Endothelial cell of hepatic sinusoid (primary cell): ENCODE measurements around the gene GATAD2A.

Source experiments
- in situ Hi-C: cut with HindIII; loops from 2 replicates; pipeline ENCODE4 v1.10.0; 2017; ENCODE audit warnings: low sequenced_read_pairs

Gene GATAD2A

DNA sequence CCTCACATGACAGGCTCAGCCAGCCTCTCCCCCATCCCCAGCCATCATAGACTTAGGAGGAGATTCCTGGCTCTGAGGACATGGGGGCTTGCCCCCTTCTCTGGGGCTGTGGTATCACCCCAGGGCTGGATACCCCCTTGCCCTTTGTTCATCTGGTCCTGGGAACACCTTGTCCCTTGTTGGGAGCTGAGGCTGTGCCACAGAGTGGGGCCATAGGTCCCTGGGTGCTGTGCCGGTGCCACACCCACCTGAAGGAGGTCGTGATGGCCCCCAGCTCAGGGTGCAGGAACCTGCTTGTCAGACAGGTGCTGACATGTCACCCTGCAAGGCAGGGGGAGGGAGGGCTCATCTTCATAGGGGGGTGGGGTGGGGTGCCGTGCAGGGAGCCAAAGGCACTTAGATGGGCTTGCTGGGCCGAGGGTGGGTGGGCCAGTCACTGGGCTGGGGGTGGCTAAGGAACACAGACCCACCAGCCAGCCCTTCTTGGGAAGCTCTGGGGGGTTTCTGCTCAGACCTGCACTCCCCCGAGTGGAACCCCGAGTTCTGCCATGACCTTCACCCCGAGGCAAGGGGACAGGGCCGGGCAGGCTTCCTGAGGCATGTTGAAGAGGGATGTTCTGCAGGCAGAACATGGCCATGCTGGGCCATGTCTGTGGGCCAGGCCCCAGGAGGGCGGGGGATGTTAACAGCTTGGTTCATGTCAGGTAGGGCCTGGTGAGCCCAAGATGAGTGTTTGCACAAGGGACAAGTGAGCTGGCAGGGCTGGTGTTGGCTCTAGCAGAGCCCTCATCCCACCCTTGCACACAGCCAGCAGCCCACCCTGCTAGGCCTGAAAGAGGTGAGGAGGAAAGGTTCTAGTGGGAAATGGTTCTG lies 81.8 kb downstream of the GATAD2A start:
- in situ Hi-C loops = no loop called here

DNA sequence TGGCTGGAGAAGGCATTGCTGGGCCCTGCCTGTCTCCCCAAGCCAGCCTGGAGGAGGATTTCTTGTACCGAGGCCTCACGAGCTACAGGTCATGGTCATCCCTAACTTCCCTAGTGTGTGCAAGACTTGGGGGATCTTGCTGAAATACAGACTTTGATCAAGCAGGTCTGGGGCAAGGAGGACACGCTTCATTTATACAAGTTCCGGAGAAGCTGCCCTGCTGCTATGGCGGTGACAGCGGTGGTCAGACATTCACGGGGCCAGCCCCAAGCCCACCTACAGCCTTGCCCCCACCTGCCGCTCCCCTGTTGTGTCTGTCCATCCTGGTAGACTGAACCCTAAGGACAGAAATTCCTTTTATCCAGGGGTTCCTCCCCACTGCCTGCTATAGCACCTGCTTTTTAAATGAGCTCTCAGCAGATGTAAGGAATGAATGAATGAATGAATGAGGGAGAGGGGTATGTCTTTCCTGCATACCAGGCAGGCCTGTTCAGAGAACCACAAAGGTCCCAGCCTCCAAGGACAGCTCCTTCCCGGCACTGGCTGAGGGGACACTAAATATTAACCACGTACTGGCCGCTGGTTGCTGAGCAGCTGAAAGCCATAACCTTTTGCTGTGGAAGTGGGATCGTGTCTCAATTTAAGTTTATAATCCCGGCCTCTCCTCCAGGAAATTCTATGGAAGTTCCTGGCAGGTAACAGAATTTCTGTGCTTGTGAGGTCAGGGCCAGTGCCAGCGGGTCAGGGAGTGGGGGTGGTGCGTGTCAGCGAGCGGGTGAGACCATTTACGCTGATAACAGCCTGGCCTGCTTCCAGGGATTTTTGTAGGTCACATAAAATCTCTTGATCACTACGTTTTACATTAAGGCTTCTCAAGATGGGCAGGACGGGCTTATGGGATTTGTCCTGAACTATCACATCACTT lies 82.7 kb downstream of the GATAD2A start:
- in situ Hi-C loops = no loop called here

DNA sequence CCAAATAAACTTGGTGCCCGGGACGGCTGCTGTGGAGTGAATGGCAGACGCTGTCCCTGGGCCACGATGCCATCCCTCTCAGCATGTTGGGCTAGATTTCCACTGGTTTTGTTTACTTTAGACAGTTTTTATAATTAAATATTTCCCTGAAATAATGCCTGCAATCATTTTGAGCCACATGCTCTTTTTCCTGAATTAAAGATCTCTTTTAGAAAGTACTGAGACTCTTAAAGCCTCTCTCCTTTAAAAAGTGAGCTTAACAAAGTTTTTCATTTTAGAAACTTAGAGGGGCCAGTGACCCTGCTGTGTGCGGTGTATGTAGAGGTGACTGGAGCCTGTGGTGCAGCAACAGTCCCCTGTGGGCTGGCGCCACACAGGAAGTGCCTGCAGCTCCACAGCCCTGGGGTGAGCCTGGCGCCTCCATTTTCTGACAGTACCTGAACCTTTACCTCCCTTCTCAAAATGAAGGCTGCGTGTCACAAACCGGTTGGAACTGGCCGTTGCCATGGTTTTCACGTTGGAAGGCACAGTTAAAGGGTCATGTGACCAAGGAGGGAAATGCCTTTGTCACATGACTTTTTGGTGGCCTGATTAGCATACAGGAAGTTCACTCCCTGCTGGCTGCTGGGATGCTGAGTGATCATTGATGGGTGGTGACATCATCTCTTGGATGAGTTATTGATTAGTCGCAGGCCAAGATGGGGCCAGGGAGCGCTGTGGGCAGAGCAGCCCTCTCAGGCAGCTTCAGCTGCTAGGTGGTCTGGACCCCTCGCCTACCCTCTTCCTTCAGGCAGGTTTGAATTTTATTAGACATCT lies 83.6 kb downstream of the GATAD2A start:
- in situ Hi-C loops = no loop called here

DNA sequence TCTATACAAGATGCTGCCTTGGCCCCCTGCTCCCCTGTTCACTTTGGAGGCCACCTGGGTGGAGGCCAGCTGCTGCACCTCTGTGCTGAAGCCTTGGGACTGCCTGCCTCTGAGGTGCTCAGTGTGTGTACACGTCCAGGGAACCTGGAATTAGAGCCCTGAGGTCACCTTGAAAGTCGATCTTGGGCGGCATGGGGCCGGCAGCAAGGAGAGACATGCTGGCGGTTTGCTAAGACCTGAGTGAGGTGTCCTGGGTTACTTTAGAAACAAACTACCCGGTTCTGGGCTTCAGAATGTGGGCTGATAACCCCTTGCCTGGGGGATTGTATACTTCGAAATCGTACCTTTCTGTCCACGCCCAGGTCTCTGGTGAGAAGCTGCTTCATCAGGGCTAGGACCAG lies 84.3 kb downstream of the GATAD2A start:
- in situ Hi-C loops = no loop called here

DNA sequence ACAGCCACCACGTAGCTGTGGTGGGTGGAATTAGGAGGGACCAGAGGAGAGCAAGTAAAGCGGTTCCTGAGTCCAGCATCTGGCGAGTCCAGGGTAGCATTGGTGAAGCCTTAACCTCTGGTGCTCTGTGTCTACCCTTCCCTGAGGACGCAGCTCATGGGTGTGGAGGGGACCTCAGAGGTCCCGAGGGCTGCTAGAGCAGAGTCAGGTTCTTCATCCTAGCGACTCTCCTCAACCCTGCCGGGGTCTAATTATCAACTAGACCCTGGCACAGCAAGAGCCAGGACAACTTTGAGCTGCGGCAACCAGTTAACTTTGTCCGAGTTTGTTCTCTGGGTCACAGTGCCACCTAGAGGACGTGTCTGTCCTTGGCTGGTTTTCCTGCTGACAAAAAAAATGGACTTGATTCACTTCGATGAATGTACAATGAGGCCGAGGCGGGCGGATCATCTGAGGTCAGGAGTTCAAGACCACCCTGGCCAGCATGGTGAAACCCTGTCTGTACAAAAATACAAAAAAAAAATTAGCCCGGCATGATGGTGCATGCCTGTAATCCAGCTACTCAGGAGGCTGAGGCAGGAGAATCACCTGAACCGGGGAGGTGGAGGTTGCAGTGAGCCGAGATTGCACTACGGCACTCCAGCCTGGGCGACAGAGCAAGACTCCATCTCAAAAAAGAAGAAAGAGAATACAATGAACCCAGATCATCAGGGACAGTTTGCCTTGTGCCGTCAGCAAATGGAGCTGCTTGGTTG lies 84.9 kb downstream of the GATAD2A start:
- in situ Hi-C loops = no loop called here

DNA sequence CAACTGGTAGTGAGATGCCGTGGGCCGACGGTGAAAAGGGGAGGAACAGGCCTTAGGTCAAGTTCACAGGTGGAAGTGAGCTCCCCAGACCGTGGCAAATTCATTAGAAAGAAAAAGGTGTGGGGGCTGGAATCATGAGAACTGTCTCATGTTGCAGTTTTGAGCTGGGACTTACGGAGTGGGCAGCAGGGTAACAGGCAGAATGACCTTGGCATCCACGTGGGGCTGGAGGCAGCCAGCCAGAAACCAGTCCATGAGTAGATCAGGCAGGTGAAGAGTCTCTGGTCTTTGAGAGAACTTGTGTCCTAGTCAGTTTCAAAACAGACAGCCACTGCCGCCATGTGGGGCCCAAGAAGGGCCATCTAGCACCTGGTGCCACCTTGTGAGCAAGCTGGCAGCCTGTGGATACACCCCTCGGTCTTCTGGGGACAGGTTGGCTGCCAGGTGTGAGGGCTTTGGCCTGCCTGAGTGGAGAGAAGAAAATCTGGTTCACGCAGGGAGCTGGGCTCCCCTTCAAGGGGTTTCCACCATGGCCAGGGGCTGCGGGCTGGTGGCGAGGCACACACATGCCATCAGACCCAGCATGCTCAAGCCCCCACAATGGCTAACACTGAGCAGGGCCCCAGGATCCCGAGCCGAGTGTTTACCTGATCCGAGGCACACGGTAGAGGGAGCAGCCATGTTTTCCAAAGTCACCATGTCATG lies 86.0 kb downstream of the GATAD2A start:
- in situ Hi-C loops = no loop called here

DNA sequence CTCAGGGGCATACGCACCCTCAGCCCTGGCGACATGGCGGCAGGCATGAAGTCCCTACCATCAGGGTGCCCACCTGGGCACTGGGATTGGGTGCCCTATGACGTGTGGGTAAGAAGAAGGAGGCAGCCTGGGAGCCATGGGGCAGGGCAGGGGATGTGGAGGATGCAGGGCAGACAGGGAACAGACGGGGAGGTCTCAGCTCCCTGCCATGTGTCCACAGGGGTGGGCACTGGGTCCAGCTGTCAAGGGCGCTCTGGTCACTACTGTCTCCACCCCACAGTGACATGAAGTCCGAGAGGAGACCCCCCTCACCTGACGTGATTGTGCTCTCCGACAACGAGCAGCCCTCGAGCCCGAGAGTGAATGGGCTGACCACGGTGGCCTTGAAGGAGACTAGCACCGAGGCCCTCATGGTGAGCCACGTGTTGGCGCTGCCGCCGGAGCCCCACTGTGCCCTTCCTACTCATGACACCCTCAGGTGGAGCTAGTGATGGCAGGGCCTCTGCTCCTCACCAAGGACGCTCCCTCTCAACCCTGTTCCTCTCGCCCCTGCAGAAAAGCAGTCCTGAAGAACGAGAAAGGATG lies 86.6 kb downstream of the GATAD2A start:
- in situ Hi-C loops = no loop called here

DNA sequence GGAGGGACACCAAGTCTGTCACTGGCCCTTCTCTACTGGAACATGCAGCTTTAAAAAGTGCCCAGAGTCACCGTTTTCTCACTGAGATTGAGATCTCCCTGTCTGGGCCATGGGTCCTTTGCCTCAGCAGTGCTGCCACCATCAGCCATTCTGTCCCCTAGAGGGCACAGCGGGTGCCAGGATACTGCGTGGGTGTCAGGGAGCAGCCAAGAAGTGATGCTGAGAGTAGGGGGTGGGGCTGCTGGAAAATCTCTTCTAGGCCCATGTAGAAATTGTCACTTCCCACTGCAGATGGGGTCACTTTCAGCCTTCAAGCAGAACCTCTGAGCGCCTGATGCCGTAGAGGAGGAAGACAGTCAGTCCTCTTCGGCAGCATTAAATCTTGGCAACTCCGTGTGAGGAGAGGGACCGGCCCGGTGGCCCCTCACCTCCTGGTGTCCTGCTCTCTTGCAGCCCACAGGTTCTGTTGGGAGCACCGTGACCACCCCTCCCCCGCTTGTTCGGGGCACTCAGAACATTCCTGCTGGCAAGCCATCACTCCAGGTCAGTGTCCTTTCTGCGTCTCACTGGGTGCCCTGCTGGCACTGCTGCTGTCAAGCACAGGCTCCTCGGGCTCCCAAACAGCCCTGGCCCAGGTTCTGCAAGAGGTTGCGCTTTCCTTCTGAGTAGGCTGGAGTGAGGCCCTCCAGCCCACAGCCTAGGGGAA lies 88.5 kb downstream of the GATAD2A start:
- in situ Hi-C loops = no loop called here

DNA sequence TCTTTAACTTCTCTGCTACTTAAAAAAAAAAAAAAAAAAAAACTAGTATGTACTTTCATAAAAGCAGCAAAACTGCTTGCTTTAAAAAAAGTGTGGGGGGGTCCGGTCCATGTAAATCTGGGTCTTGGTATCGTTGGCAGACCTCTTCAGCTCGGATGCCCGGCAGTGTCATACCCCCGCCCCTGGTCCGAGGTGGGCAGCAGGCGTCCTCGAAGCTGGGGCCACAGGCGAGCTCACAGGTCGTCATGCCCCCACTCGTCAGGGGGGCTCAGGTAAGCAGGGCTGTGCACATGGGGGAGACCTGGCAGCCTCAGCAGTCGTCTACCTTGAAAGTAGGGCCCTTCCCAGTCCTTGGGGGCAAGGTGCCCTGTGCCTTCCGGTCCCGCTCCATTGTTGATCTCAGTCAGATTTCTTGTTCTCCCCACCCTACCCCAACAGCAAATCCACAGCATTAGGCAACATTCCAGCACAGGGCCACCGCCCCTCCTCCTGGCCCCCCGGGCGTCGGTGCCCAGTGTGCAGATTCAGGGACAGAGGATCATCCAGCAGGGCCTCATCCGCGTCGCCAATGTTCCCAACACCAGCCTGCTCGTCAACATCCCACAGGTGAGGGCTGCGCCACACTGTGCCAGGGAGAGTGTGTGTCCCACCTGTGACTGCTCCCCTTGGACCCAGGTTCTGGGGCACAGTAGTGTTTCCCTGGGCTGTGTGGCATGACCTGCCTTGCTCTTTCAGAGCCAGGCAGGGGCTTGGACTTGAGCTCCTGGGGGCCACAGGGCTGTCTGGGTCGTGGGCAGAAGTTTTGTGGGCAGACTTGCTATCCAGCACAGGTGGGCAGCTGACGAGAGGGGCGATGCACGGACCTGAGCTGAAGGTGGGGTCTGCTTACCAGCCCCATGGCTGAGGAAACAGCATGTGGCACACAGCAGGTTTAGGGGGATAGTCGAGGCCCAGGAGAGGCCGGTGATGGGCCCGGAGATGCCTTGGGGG lies 90.4 kb downstream of the GATAD2A start:
- in situ Hi-C loops = no loop called here

DNA sequence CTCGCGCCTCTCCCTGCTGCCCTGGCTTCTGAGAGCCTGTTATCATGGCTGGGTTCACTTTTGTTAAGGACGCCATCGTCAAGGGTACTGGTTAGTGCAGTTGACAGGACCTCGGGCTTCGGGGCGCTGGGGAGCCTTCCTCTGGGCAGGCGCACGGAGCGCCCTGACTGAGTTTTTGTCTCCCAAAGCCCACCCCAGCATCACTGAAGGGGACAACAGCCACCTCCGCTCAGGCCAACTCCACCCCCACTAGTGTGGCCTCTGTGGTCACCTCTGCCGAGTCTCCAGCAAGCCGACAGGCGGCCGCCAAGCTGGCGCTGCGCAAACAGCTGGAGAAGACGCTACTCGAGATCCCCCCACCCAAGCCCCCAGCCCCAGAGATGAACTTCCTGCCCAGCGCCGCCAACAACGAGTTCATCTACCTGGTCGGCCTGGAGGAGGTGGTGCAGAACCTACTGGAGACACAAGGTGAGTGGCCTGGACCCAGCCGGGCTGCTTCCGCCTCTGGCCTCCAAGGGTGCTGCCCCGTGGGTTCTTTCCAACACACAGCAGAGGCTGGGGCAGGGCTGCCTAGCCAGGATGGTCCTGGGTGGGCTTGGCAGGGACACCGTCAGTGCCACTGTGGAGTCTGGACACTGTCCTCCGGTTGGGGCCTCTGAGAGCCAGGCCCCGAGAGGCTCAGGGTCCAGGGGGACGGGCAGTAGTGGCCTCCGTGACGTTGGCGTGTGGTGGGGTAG lies 92.9 kb downstream of the GATAD2A start:
- in situ Hi-C loops = no loop called here

DNA sequence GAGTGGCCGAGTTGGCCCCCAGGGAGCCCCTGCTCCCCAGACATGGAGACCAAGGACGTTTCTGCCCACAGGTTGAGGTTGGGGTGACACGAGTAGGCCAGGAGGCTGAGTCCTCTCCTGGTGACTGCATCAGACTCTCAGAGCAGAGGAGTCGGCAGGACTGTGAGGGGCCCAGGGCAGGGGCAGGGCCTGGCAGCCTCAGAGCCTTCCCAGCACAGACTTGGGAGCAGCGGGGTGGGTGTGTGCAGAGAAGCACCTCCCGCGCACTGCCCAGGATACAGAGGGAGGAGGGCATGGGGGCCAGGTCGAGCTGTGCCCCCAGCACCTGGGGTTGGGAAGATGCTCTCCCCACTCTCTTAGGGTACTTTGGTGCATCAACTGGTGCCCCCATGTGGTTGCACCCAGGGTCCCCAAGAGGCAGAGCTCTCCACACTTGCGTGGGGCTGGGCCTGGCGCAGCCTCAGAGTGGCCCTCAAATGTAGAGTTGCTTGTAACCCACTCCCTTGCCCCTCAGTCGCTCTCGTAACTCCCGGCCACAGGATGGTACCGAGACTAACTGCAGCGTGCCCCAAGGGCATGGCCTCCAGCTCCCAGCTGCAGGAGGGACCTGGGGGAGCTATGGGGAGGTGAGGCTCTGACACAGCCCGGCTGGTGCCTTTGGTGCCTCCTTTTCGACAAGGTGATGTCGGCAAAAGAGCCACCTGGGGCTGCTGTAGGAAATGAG lies 94.0 kb downstream of the GATAD2A start:
- in situ Hi-C loops = no loop called here

DNA sequence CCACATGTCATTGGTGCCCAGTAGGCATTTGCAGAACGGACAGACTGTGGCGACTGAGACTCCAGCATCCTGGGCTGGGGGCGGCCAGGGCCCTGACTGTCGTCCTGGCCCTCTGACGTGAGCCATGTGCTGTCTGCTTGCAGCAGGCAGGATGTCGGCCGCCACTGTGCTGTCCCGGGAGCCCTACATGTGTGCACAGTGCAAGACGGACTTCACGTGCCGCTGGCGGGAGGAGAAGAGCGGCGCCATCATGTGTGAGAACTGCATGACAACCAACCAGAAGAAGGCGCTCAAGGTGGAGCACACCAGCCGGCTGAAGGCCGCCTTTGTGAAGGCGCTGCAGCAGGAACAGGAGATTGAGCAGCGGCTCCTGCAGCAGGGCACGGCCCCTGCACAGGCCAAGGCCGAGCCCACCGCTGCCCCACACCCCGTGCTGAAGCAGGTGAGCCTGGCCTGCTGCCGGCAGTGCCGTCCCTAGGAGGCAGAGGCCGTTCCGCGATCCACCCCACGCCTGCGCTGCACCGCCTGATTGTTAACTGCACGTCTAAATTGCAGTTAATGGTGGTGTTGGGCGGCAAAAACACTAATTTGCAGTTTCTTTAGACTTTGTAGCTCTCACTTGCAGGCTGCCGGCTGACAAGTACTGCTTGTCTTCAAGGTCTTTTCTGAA lies 95.6 kb downstream of the GATAD2A start:
- in situ Hi-C loops = loop anchor here (10.0 kb wide), 1 partner anchor 166 kb away; no protein-coding TSS in a partner anchor

DNA sequence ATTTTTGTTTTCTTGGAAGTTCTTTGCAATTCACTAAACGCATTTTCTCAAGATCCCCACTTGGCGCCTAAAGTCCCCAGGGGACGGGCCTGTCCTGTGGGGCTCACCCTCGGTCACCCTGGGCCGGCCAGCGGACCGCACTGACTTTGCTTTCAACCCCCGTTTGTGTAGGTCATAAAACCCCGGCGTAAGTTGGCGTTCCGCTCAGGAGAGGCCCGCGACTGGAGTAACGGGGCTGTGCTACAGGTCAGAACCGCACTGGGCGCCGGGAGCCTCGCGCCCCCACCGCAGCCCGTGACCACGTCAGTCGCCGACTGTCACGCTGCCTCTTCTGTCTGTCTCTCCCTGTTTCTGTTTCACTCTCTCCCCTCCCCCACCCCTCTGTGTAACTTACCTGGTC lies 96.3 kb downstream of the GATAD2A start:
- in situ Hi-C loops = loop anchor here (10.0 kb wide), 1 partner anchor 167 kb away; no protein-coding TSS in a partner anchor

DNA sequence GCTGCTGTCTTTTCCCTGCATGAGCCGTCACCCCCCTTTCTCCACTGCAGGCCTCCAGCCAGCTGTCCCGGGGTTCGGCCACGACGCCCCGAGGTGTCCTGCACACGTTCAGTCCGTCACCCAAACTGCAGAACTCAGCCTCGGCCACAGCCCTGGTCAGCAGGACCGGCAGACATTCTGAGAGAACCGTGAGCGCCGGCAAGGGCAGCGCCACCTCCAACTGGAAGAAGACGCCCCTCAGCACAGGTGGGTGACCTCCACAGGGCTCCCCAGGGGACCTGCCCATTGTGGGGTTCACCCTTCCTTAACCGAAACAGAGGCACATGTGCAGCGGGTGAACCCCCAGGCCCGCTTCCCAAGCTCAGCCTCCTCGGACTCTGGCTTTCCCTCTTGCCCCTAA lies 96.8 kb downstream of the GATAD2A start:
- in situ Hi-C loops = loop anchor here (10.0 kb wide), 1 partner anchor 167 kb away; no protein-coding TSS in a partner anchor
